ENCODE results near the gene ETS1. TPM values are rescaled to one million over a fixed set of nuclear protein-coding genes. Genes with fewer than 3 reads are reported as not detected.

ETS1 gene
- total RNA-seq, 1 experiment from 2014 or later, result 66.4 TPM

GRCh38 chr11:128411812-128412211 is 175.5 kb downstream of the ETS1 start:
- no peak for DNase-seq (ENCODE audit: low read depth, low spot score)
- Histone ChIP-seq H3K9me3 (ENCODE audit: control insufficient read depth, insufficient read depth, low read depth, low read length) (no peaks in the 10 kb centered on the region), H3K36me3 (ENCODE audit: control insufficient read depth, insufficient read depth, low read length) (no peaks in the 10 kb centered on the region), H3K27me3 (ENCODE audit: control insufficient read depth, insufficient read depth, low read length) (no peaks in the 10 kb centered on the region; the same call in 1 of the 2 replicates), H3K27ac (ENCODE audit: low read length) (no peak overlapping the region), H3K4me3 (ENCODE audit: low read depth in 2 of 2, low read length in 2 of 2) (no peak overlapping the region), H3K4me1 (ENCODE audit: control insufficient read depth, insufficient read depth, low read length) (no peaks in the 10 kb centered on the region)
- no TSS peak for BruUV-seq (replicated peaks)
- CTCF ChIA-PET, result no interaction called here
- in situ Hi-C loops (cut with HindIII; ENCODE audit: low pct_unique_long_range_greater_than_20kb, low sequenced_read_pairs) (no loop called here), intact Hi-C loops (cut with micrococcal nuclease; ENCODE audit: unreplicated experiment) (no loop called here)
- ATAC-seq, result no peak
- no peak for TF ChIP-seq TCF7L2 (IDR thresholded peaks at IDR 0.05; ENCODE audit: low read depth, low read length)
- TF ChIP-seq SIN3A (IDR thresholded peaks at IDR 0.05; ENCODE audit: borderline replicate concordance, insufficient read depth, low read depth, low read length), result no peak
- TF ChIP-seq CTCF (IDR thresholded peaks at IDR 0.05), result no peak
- no peak for TF ChIP-seq REST (IDR thresholded peaks at IDR 0.05; ENCODE audit: insufficient read depth in 1 of 2, low read depth in 2 of 2, low read length in 1 of 2)
- no peak for TF ChIP-seq POLR2AphosphoS5 (IDR thresholded peaks at IDR 0.05; ENCODE audit: low read depth, low read length)
- POLR2A ChIA-PET, result no interaction called here

- H3K4me1 ChIP-seq (ENCODE audit: control insufficient read depth, insufficient read depth, low read length), result no peaks in the 10 kb centered on the region
- H3K27ac ChIP-seq (ENCODE audit: low read length), result no peak overlapping the region
- ChIA-PET CTCF (no interaction called here), POLR2A (no interaction called here)
- intact Hi-C loops (cut with micrococcal nuclease; ENCODE audit: unreplicated experiment), result no loop called here
- BruUV-seq (replicated peaks), result no TSS peak
- H3K4me3 ChIP-seq (ENCODE audit: low read depth in 2 of 2, low read length in 2 of 2), result no peak overlapping the region
- no peak for ATAC-seq
- no peak for DNase-seq (ENCODE audit: low read depth, low spot score)
- TF ChIP-seq REST (IDR thresholded peaks at IDR 0.05; ENCODE audit: insufficient read depth in 1 of 2, low read depth in 2 of 2, low read length in 1 of 2), result no peak
- TF ChIP-seq CTCF (IDR thresholded peaks at IDR 0.05), result no peak
- TF ChIP-seq SIN3A (IDR thresholded peaks at IDR 0.05; ENCODE audit: borderline replicate concordance, insufficient read depth, low read depth, low read length), result no peak
- no peak for TF ChIP-seq TCF7L2 (IDR thresholded peaks at IDR 0.05; ENCODE audit: low read depth, low read length)
- no peak for TF ChIP-seq POLR2AphosphoS5 (IDR thresholded peaks at IDR 0.05; ENCODE audit: low read depth, low read length)
- in situ Hi-C loops (cut with HindIII; ENCODE audit: low pct_unique_long_range_greater_than_20kb, low sequenced_read_pairs), result no loop called here
- no peaks in the 10 kb centered on the region for H3K9me3 ChIP-seq (ENCODE audit: control insufficient read depth, insufficient read depth, low read depth, low read length)
- no peaks in the 10 kb centered on the region; the same call in 1 of the 2 replicates for H3K27me3 ChIP-seq (ENCODE audit: control insufficient read depth, insufficient read depth, low read length)
- no peaks in the 10 kb centered on the region for H3K36me3 ChIP-seq (ENCODE audit: control insufficient read depth, insufficient read depth, low read length)
Observed at GRCh38 chr11:128411150-128411549, 176.2 kb downstream of the ETS1 start.
